ENCODE data around the gene CCDC71.

The CCDC71 gene

DNA sequence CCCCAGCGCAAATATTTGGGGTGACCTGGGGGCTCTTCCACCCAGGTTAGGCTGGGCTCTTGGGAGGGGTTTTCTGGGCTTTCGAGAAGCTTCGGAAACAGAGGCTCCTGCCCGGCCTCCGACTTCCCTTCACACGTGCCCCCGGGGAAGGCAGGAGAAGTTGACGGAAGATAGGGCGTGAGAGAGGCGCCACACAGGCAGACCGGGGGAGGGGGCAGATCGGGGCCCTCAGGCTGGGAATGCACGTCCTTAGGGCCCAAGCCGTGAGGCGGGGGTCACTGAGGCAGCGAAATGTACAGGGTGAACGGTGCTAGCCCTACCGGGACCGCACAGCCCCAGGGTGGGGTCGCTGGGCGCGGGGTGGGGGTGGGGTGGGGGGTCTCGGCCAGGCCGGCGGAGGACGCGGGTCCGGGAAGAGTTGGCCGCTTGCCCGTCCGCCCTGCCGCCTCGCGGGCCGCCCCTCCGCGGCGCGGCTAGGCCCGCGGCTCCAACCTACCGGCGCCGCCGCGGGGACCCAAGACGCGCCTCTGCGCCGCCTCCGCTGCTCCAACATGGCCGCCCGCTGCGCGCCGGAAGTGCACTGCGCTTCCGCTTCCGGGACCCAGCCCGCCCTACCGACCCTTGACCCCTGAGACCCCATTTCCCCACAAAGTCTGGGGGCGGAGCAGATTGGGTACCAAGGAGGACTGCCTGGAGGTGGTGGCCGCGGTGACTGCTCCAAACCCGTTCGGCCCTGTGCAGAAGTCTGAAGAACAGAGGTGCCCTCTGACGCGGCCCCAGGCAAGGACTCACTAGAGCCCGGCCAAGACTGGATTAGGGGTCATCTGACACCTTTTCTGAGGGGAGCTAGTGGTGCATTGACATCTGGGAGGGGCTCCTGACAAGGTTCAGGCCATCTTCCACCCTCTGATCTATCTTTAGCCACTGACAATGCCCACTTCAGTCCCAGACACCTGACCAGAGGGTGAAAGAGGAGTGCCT lies at the start of gene CCDC71:
TSS of gene CCDC71 (minus strand) at position 561 of the 981 bp plus-strand sequence. CDS start 2,123 bp downstream, outside the sequence.
- TF ChIP-seq, protein P1, sequence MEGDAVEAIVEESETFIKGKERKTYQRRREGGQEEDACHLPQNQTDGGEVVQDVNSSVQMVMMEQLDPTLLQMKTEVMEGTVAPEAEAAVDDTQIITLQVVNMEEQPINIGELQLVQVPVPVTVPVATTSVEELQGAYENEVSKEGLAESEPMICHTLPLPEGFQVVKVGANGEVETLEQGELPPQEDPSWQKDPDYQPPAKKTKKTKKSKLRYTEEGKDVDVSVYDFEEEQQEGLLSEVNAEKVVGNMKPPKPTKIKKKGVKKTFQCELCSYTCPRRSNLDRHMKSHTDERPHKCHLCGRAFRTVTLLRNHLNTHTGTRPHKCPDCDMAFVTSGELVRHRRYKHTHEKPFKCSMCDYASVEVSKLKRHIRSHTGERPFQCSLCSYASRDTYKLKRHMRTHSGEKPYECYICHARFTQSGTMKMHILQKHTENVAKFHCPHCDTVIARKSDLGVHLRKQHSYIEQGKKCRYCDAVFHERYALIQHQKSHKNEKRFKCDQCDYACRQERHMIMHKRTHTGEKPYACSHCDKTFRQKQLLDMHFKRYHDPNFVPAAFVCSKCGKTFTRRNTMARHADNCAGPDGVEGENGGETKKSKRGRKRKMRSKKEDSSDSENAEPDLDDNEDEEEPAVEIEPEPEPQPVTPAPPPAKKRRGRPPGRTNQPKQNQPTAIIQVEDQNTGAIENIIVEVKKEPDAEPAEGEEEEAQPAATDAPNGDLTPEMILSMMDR (IDR thresholded peaks at IDR 0.05; ENCODE audit: borderline replicate concordance, insufficient read depth, low read depth, low read length), result no peak
- H3K4me3 ChIP-seq (ENCODE audit: low read depth, low read length), result peak within 1 kb of the TSS; percentile 96

DNA sequence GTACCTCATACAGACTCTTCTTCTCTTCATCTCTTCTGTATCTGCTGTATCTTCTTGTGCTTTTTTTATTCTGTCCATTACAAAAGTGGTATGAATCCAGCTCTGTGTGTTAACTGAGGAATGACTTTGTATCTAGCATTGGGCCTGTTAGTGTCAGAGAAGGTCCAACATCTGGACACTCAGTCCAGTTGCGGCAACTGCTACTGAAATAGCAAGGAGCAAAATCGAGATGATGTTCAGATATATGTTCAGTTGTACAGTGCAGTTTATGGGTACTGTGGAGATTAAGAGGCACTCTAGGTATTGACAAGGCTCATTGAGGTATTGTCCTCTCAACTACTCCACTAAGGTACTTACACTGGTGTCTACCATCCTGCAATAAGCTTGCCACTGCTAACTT lies 47.9 kb upstream of the CCDC71 start:
- H3K4me3 ChIP-seq (ENCODE audit: low read depth, low read length), result no peak overlapping the region
- TF ChIP-seq, protein P1 (IDR thresholded peaks at IDR 0.05; ENCODE audit: borderline replicate concordance, insufficient read depth, low read depth, low read length), result no peak

DNA sequence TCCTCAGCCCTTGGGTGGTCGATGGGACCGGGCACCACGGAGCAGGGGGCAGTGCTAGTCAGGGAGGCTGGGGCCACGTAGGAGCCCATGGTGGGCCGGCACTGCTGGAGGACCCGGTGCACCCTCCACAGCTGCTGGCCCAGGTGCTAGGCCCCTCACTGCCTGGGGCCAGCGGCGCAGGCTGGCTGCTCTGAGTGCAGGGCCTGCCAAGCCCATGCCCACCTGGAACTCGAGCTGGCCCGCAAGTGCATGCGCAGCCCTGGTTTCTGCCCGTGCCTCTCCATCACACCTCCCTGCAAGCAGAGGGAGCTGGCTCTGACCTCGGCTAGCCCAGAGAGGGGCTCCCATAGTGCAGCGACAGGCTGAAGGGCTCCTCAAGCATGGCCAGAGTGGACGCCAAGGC lies 47.4 kb upstream of the CCDC71 start:
- TF ChIP-seq, protein P1 (IDR thresholded peaks at IDR 0.05; ENCODE audit: borderline replicate concordance, insufficient read depth, low read depth, low read length), result no peak
- H3K4me3 ChIP-seq (ENCODE audit: low read depth, low read length), result no peak overlapping the region

DNA sequence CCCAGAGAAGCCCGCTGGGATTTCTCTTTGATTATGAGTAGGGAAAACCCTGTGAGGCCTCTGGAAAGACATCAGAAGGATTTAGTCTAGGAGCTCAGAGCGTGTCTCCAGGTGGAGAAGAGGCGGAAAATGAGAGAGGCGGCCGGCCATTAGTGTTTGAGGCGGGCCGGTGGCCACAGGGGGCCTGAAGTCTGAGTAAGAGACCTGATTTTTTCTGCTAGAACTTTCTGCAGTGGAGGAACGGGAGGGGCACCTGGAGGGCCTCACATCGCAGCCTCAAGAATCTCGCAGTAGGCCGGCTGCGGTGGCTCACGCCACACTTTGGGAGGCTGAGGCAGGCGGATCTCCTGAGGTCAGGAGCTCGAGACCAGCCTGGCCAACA lies 33.8 kb upstream of the CCDC71 start:
- TF ChIP-seq, protein P1 (IDR thresholded peaks at IDR 0.05; ENCODE audit: borderline replicate concordance, insufficient read depth, low read depth, low read length), result no peak
- H3K4me3 ChIP-seq (ENCODE audit: low read depth, low read length), result no peak overlapping the region

DNA sequence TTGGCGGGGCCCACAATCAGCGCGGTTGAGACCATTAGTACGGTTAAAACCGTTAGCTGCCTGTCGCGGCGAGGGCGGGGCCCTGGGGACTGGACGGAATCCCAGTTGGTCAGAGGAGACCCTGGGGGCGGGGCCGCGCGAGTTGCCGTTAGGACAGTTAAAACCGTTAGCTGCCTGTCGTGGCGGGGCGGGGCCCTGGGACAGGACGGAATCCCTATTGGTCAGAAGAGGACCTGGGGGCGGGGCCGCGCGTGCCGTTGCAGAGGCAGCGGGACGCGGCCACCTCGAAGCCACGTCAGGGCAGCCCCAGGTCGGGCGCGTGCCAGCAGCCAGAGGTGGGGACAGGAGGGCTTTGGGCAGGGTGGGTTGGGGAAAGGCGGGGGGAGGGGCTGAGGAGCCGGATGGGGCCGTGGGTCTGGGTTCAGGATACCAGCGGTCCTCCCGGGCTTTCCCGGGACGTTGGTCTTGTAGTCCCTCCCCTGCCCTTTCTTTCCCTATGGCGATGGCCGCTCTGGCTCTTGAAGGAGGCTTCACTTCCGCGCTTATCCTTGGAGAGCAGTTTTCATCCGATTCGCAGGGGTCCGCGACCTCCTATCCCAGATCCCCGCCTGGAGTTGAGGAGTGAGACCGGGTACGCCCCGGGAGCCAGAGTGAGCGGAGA lies 33.2 kb upstream of the CCDC71 start:
- TF ChIP-seq, protein P1 (IDR thresholded peaks at IDR 0.05; ENCODE audit: borderline replicate concordance, insufficient read depth, low read depth, low read length), result no peak
- H3K4me3 ChIP-seq (ENCODE audit: low read depth, low read length), result no peak overlapping the region

DNA sequence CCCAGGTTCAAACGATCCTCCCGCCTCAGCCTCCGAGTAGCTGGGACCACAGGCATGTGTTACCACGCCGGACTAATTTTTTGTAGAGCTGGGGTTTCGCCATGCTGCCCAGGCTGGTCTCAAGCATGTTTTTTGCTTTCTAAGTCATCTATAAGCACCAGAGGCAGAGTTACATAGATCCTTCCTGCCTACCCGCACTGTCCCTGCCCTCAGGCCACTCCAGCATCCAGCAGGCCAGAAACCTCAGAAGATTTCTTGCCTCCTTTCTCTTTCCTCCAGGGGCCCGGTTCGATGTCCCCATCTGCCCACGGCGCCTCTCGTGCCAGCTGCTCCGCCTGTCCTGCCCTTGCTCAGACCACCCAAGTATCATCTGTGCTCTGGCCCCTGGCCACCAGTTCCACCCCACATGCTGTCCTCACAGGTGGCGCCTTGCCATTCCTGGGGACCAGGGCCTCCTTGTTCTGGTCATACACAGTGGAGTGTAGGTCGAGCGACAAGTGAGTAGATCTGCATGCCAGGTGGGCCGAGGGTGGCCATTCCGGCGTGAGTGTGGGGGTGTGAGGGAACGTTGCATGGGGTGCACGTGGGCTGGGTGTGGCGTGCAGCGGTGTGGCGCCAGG lies 32.6 kb upstream of the CCDC71 start:
- TF ChIP-seq, protein P1 (IDR thresholded peaks at IDR 0.05; ENCODE audit: borderline replicate concordance, insufficient read depth, low read depth, low read length), result no peak
- no peak overlapping the region for H3K4me3 ChIP-seq (ENCODE audit: low read depth, low read length)
